ENCODE results near the gene CDCP1.
"Not testable (repeated sequence)": the region's sequence is repeated elsewhere in the genome, so short reads cannot be mapped to it uniquely, and the experiment has no call there.

GRCh38 chr3:45140770-45141155, 5.4 kb downstream of the CDCP1 start:
- not testable (repeated sequence) for TF ChIP-seq CTCF (IDR thresholded peaks at IDR 0.05; ENCODE audit: low read length); EZH2 (IDR thresholded peaks at IDR 0.05; ENCODE audit: borderline replicate concordance, low read length)
